ENCODE measurements around the gene C1GALT1. TPM values are rescaled to one million over a fixed set of nuclear protein-coding genes. Genes with fewer than 3 reads are reported as not detected.

The C1GALT1 gene
- polyA plus RNA-seq, 1 donor (not counting 4 experiments of a cell fraction or from before 2014, with no cell fraction given): 44.3 TPM

DNA sequence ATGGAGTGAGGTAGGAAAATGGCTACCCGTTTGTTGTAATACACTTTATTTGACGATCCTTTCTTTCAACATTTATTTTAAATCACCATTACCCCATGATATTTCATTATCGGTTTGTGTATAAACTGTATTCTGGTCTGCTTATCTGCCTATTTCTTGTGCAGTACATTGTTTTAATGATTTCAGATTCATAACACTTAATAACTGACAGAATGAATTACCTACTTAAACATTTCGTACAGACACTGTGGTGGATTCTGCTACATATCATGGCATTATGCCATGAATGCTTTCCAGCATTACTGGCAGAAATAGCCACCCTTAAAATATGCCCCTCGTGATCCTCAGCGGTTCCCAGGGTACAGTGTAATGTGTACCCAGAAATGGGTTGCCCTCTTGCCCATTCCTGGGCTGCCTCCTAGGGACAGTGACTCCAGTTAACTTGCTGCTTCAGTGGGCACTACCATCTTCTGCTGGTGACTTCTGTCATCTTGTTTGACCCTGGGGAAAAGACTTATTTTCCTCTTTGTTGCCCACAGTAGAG, 74.5 kb downstream of the C1GALT1 start:
- Histone ChIP-seq H3K27ac (ENCODE audit: control insufficient read depth, insufficient read depth, low read length) (no peak overlapping the region), H3K79me2 (ENCODE audit: control insufficient read depth, insufficient read depth, low read length) (no peaks in the 10 kb centered on the region), H3K36me3 (ENCODE audit: control insufficient read depth in 2 of 2, extremely low read depth in 1 of 2, insufficient read depth in 2 of 2, low read length in 2 of 2) (peaks cover under 1 to 5% of the 10 kb centered on the region in 2 experiments), H3K4me2 (ENCODE audit: control insufficient read depth, extremely low read depth, insufficient read depth, low read depth, low read length) (no peak overlapping the region), H3K4me3 (ENCODE audit: control insufficient read depth in 2 of 3, extremely low read depth in 1 of 3, insufficient read depth in 2 of 3, low read depth in 1 of 3, low read length in 3 of 3) (no peak overlapping the region), H4K20me1 (ENCODE audit: control insufficient read depth, extremely low read depth, insufficient read depth, low read length) (no peaks in the 10 kb centered on the region), H3K9me1 (ENCODE audit: control insufficient read depth, extremely low read depth, insufficient read depth, low read length) (no peaks in the 10 kb centered on the region), H3K9me3 (ENCODE audit: control insufficient read depth, low read depth, low read length) (no peaks in the 10 kb centered on the region), H3K27me3 (ENCODE audit: control insufficient read depth, extremely low read depth, insufficient read depth, low read length) (no peaks in the 10 kb centered on the region), H3K4me1 (ENCODE audit: control insufficient read depth, extremely low read depth, insufficient read depth, low read length) (no peaks in the 10 kb centered on the region), H3K9ac (ENCODE audit: control insufficient read depth, extremely low read depth, insufficient read depth, low read length) (no peak overlapping the region), H2AFZ (ENCODE audit: control insufficient read depth, low read length) (no peak overlapping the region)
- dilution Hi-C loops (cut with MboI; ENCODE audit: extremely low pct_ligation_motif_present, low sequenced_read_pairs): no loop called here
- no peak for DNase-seq (ENCODE audit: low read depth, low spot score)
- FAIRE-seq: peak; percentile 20
- TF ChIP-seq, protein P1, sequence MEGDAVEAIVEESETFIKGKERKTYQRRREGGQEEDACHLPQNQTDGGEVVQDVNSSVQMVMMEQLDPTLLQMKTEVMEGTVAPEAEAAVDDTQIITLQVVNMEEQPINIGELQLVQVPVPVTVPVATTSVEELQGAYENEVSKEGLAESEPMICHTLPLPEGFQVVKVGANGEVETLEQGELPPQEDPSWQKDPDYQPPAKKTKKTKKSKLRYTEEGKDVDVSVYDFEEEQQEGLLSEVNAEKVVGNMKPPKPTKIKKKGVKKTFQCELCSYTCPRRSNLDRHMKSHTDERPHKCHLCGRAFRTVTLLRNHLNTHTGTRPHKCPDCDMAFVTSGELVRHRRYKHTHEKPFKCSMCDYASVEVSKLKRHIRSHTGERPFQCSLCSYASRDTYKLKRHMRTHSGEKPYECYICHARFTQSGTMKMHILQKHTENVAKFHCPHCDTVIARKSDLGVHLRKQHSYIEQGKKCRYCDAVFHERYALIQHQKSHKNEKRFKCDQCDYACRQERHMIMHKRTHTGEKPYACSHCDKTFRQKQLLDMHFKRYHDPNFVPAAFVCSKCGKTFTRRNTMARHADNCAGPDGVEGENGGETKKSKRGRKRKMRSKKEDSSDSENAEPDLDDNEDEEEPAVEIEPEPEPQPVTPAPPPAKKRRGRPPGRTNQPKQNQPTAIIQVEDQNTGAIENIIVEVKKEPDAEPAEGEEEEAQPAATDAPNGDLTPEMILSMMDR (optimal IDR thresholded peaks at IDR 0.05 in 1 of 3, IDR thresholded peaks at IDR 0.05 in 1 of 3, conservative IDR thresholded peaks at IDR 0.05 in 1 of 3; ENCODE audit: extremely low read depth in 1 of 3, insufficient read depth in 2 of 3, low read length in 3 of 3): no peak
- no peak for TF ChIP-seq EZH2 (IDR thresholded peaks at IDR 0.05; ENCODE audit: low read length)

DNA sequence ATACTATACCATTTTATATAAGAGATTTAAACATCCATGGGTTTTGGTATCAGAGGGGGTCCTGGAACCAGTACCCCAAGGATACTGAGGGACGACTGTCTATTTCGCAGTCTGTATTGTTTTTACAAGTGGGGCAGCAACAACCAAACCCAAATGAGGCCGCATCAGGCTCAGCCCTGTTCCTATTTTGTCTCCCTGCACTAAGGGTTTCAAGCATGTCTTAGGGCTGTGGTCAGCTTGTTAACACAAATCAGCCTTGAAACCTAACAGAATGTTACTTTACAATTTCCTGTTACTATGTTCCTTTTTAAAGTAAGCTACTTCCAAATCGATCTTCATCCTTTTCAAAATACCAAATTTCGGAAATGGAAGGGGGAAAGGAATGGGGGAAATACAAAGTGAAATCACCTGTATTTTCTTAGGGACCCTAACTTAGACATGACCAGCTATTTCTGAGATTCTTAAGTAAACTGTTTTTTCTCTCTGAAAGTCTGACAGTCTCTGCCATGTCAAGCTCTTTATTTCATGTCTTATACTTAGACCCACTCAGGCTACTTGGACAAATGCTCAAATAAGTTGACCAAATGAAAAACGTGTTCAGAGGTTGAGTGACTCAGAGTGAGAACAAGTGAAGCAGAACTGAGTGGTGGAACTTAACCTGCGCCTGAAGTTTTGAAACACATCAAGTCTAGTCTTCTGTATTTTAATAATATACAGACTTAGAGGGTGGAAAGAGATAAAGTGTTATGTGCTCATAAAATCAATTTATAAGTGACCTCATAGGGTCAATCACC, 75.8 kb downstream of the C1GALT1 start:
- Histone ChIP-seq H3K4me3 (ENCODE audit: control insufficient read depth in 2 of 3, extremely low read depth in 1 of 3, insufficient read depth in 2 of 3, low read depth in 1 of 3, low read length in 3 of 3) (no peak overlapping the region), H3K9ac (ENCODE audit: control insufficient read depth, extremely low read depth, insufficient read depth, low read length) (no peak overlapping the region)

More for the DNA sequence above, 75.8 kb downstream of the C1GALT1 start:
- Histone ChIP-seq H4K20me1 (ENCODE audit: control insufficient read depth, extremely low read depth, insufficient read depth, low read length) (no peaks in the 10 kb centered on the region), H3K9me3 (ENCODE audit: control insufficient read depth, low read depth, low read length) (no peaks in the 10 kb centered on the region), H2AFZ (ENCODE audit: control insufficient read depth, low read length) (no peak overlapping the region), H3K4me1 (ENCODE audit: control insufficient read depth, extremely low read depth, insufficient read depth, low read length) (no peaks in the 10 kb centered on the region), H3K9me1 (ENCODE audit: control insufficient read depth, extremely low read depth, insufficient read depth, low read length) (no peaks in the 10 kb centered on the region), H3K27ac (ENCODE audit: control insufficient read depth, insufficient read depth, low read length) (no peak overlapping the region), H3K79me2 (ENCODE audit: control insufficient read depth, insufficient read depth, low read length) (no peaks in the 10 kb centered on the region), H3K27me3 (ENCODE audit: control insufficient read depth, extremely low read depth, insufficient read depth, low read length) (no peaks in the 10 kb centered on the region), H3K4me2 (ENCODE audit: control insufficient read depth, extremely low read depth, insufficient read depth, low read depth, low read length) (no peak overlapping the region), H3K36me3 (ENCODE audit: control insufficient read depth in 2 of 2, extremely low read depth in 1 of 2, insufficient read depth in 2 of 2, low read length in 2 of 2) (peaks cover 0 to 5% of the 10 kb centered on the region in 2 experiments)
- no peak for TF ChIP-seq EZH2 (IDR thresholded peaks at IDR 0.05; ENCODE audit: low read length)
- TF ChIP-seq, protein P1 (optimal IDR thresholded peaks at IDR 0.05 in 1 of 3, IDR thresholded peaks at IDR 0.05 in 1 of 3, conservative IDR thresholded peaks at IDR 0.05 in 1 of 3; ENCODE audit: extremely low read depth in 1 of 3, insufficient read depth in 2 of 3, low read length in 3 of 3): no peak
- DNase-seq (ENCODE audit: low read depth, low spot score): no peak
- dilution Hi-C loops (cut with MboI; ENCODE audit: extremely low pct_ligation_motif_present, low sequenced_read_pairs): no loop called here
- FAIRE-seq: no peak

Data from keratinocyte (primary cell).